H9 (cell line): Measurements from ENCODE around the gene ATXN10. TPM values are rescaled to one million over a fixed set of nuclear protein-coding genes. Genes with fewer than 3 reads are reported as not detected.

Source experiments
- DNase-seq: peaks from one replicate; pipeline ENCODE4 v3.0.0-alpha.2; 2017
- H2AFZ ChIP-seq: one replicate; pipeline ENCODE4 v1.6.1; 2013; ENCODE audit warnings: mild to moderate bottlenecking, low read length, control low read depth, moderate library complexity
- H2AK5ac ChIP-seq: 2 replicates; pipeline ENCODE4 v1.6.1; 2013; ENCODE audit warnings: low read length, control low read depth, mixed read lengths; ENCODE audit not compliant: insufficient read length
- H2BK120ac ChIP-seq: one replicate; pipeline ENCODE4 v1.6.1; 2013; ENCODE audit warnings: low read depth, mild to moderate bottlenecking, low read length, control low read depth, inconsistent platforms; ENCODE audit not compliant: poor library complexity, severe bottlenecking
- H2BK12ac ChIP-seq: 2 replicates; pipeline ENCODE4 v1.6.1; 2013; ENCODE audit warnings: low read length, control low read depth, mixed read lengths, low read depth; ENCODE audit not compliant: insufficient read length
- H2BK15ac ChIP-seq: 2 replicates; pipeline ENCODE4 v1.6.1; 2013; ENCODE audit warnings: low read depth, low read length, control low read depth
- H2BK20ac ChIP-seq: one replicate; pipeline ENCODE4 v1.6.1; 2013; ENCODE audit warnings: low read depth, mild to moderate bottlenecking, low read length, control low read depth, inconsistent platforms; ENCODE audit not compliant: poor library complexity, severe bottlenecking
- H2BK5ac ChIP-seq: 2 replicates; pipeline ENCODE4 v1.6.1; 2013; ENCODE audit warnings: low read length, control low read depth, mixed read lengths; ENCODE audit not compliant: insufficient read length
- H3K14ac ChIP-seq: 2 replicates; pipeline ENCODE4 v1.6.1; 2013; ENCODE audit warnings: low read length, control low read depth; ENCODE audit not compliant: insufficient read depth
- H3K18ac ChIP-seq: 2 replicates; pipeline ENCODE4 v1.6.1; 2013; ENCODE audit warnings: low read depth, mild to moderate bottlenecking, mixed read lengths, low read length, control low read depth; ENCODE audit not compliant: insufficient read length
- H3K23ac ChIP-seq: 2 replicates; pipeline ENCODE4 v1.6.1; 2013; ENCODE audit warnings: low read length, control low read depth, mixed read lengths, low read depth; ENCODE audit not compliant: insufficient read length
- H3K23me2 ChIP-seq: 2 replicates; pipeline ENCODE4 v1.6.1; 2013; ENCODE audit warnings: low read depth, mild to moderate bottlenecking, mixed read lengths, low read length, control low read depth; ENCODE audit not compliant: insufficient read length, poor library complexity, severe bottlenecking
- H3K27ac ChIP-seq: 2 replicates; pipeline ENCODE4 v1.5.1; 2013; ENCODE audit warnings: low read length, control low read depth, mixed read lengths, low read depth; ENCODE audit not compliant: insufficient read length
- H3K27me3 ChIP-seq: 2 replicates; pipeline ENCODE4 v1.6.1; 2013; ENCODE audit warnings: low read length, control low read depth, inconsistent platforms; ENCODE audit not compliant: insufficient read depth
- H3K4ac ChIP-seq: 2 replicates; pipeline ENCODE4 v1.6.1; 2013; ENCODE audit warnings: low read depth, mild to moderate bottlenecking, control low read depth, inconsistent platforms, low read length, moderate library complexity
- H3K4me1 ChIP-seq: 2 replicates; pipeline ENCODE4 v1.6.1; 2013; ENCODE audit warnings: low read length, control low read depth, inconsistent platforms; ENCODE audit not compliant: insufficient read depth
- H3K4me2 ChIP-seq: 2 replicates; pipeline ENCODE4 v1.6.1; 2013; ENCODE audit warnings: low read length, control low read depth, mixed read lengths; ENCODE audit not compliant: insufficient read length, insufficient read depth
- H3K56ac ChIP-seq: 2 replicates; pipeline ENCODE4 v1.6.1; 2013; ENCODE audit warnings: low read depth, mild to moderate bottlenecking, mixed read lengths, low read length, control low read depth; ENCODE audit not compliant: insufficient read length
- H3K79me1 ChIP-seq: 2 replicates; pipeline ENCODE4 v1.6.1; 2013; ENCODE audit warnings: low read depth, mild to moderate bottlenecking, moderate library complexity, low read length, control low read depth, inconsistent platforms; ENCODE audit not compliant: insufficient read depth, poor library complexity, severe bottlenecking
- H3K79me2 ChIP-seq: 2 replicates; pipeline ENCODE4 v1.6.1; 2013; ENCODE audit warnings: low read length, control low read depth, inconsistent platforms; ENCODE audit not compliant: insufficient read depth
- H3K9ac ChIP-seq: 2 replicates; pipeline ENCODE4 v1.6.1; 2013; ENCODE audit warnings: low read length, control low read depth, mixed read lengths; ENCODE audit not compliant: insufficient read length; ENCODE audit errors: extremely low read depth
- H3K9me3 ChIP-seq: one replicate; pipeline ENCODE4 v1.6.1; 2013; ENCODE audit warnings: low read depth, low read length, inconsistent platforms; ENCODE audit not compliant: control insufficient read depth
- H3T11ph ChIP-seq: one replicate; pipeline ENCODE4 v1.6.1; 2013; ENCODE audit warnings: mild to moderate bottlenecking, low read length, control low read depth, inconsistent platforms
- H4K20me1 ChIP-seq: one replicate; pipeline ENCODE4 v1.6.1; 2013; ENCODE audit not compliant: control insufficient read depth, insufficient read length, insufficient read depth
- H4K5ac ChIP-seq: 2 replicates; pipeline ENCODE4 v1.6.1; 2013; ENCODE audit warnings: low read depth, mild to moderate bottlenecking, mixed read lengths, low read length, control low read depth; ENCODE audit not compliant: insufficient read length
- H4K8ac ChIP-seq: replicated peaks from 2 replicates; pipeline ENCODE4 v1.6.1; 2013; ENCODE audit warnings: low read length, control low read depth, mixed read lengths, low read depth; ENCODE audit not compliant: insufficient read length
- H4K91ac ChIP-seq: 2 replicates; pipeline ENCODE4 v1.6.1; 2013; ENCODE audit warnings: low read depth, mild to moderate bottlenecking, moderate library complexity, mixed read lengths, low read length, control low read depth; ENCODE audit not compliant: insufficient read length
- H3K27ac Mint-ChIP-seq, 3 experiments: 2 replicates in 2 of 3; 3 replicates in 1 of 3; pipeline ENCODE4 v1.8.0; 2020 to 2021; ENCODE audit warnings: mixed read lengths in 3 of 3, mild to moderate bottlenecking in 1 of 3, moderate library complexity in 1 of 3
- H3K27me3 Mint-ChIP-seq: 2 replicates; pipeline ENCODE4 v1.8.0; 2021; ENCODE audit warnings: low read depth, mild to moderate bottlenecking, moderate library complexity, mixed read lengths
- H3K36me3 Mint-ChIP-seq, 3 experiments: 2 replicates in 2 of 3; 3 replicates in 1 of 3; pipeline ENCODE4 v1.8.0; 2020 to 2021; ENCODE audit warnings: low read depth in 3 of 3, mixed read lengths in 3 of 3; ENCODE audit not compliant: insufficient read depth in 1 of 3
- H3K4me1 Mint-ChIP-seq, 2 experiments: 2 replicates each; pipeline ENCODE4 v1.8.0; 2020; ENCODE audit warnings: mixed read lengths in 2 of 2
- H3K4me3 Mint-ChIP-seq, 2 experiments: 2 replicates in 1 of 2; 3 replicates in 1 of 2; pipeline ENCODE4 v1.8.0; 2020 to 2021; ENCODE audit warnings: mild to moderate bottlenecking in 2 of 2, mixed read lengths in 2 of 2, moderate library complexity in 1 of 2
- H3K9me3 Mint-ChIP-seq, 2 experiments: 2 replicates in 1 of 2; 3 replicates in 1 of 2; pipeline ENCODE4 v1.8.0; 2020; ENCODE audit warnings: mild to moderate bottlenecking in 2 of 2, mixed read lengths in 2 of 2, moderate library complexity in 1 of 2
- WGBS: extraction: QIAGEN DNeasy Blood & Tissue Kit; methylation state at CpG from one replicate; pipeline ENCODE4 v1.1.7; 2013; ENCODE audit warnings: missing lambda C conversion rate, low lambda C conversion rate, mixed read lengths; ENCODE audit not compliant: insufficient read length; ENCODE audit errors: extremely low coverage; 5-methylcytosine and 5-hydroxymethylcytosine counted together
- total RNA-seq: library from RNA; stranded (reverse); gene quantifications from 2 replicates; pipeline ENCODE4 v1.2.1, GENCODE V29; 2021
- TF ChIP-seq, protein P1 (sequence below): fragments of 200-600 bp; sonication (generic); conservative IDR thresholded peaks from 3 replicates; pipeline ENCODE4 v1.8.0; 2021; ENCODE audit warnings: antibody characterized with exemption, mild to moderate bottlenecking

The ATXN10 gene
- total RNA-seq, 1 experiment from 2014 or later, result 210 TPM

DNA sequence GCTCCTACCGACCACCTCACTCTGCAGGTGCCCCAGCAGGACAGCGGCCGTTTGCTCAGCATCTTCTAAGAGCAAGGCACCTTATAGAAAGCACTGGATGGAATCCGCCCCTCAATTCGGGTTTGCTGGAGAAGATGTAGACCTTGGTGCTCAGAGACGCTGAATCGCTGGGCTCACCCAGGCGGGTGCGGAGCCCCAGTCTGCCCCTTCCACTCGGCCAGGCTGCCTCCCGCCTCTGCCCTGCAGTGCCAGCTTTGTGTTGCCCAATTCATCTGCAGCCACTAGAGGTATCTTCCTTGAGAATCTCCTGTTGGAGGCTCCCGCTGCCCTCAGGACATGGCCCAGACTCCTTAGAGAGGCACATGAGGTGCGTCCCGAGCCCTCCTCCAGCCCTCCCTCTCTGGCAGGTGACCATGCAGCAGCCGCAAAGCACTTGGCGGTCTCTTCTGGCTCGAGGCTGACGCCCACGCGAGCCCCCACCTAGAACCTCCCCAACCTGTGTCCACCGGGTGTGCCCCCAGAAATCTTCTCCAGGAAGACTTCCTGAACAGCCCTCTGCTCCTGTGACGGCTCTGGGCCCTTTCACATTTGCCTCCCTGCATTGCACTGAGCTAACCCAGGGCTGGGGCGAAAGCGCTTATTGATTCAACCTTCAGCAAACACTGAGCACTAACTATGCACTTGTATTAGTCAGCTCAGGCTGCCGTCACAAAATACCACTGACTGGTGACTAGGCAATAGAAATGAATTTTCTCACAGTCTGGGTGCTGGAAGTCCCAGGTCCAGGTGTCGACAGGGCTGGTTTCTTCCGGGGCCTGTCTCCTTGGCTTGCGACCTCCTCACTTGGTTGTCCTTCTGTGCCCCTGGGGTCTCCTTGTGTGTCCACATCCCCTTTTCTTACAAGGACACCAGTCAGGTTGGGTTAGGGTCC, 187.9 kb downstream of the ATXN10 start:
- no peak overlapping the region for H4K8ac ChIP-seq
- no peak overlapping the region for H3K4me3 Mint-ChIP-seq
- H3K4ac ChIP-seq, result no peak overlapping the region
- no peak overlapping the region for H2BK15ac ChIP-seq
- H3K27ac Mint-ChIP-seq, result no peak overlapping the region
- H3K4me2 ChIP-seq, result no peak overlapping the region
- no peak overlapping the region for H3K56ac ChIP-seq
- H3K27me3 Mint-ChIP-seq, result peaks cover 30% of the 10 kb centered on the region
- H3K23me2 ChIP-seq, result no peaks in the 10 kb centered on the region
- H2BK12ac ChIP-seq, result no peak overlapping the region
- no peak overlapping the region for H2BK20ac ChIP-seq
- no CpG with 5 or more reads among the region's 28 CpGs for WGBS
- no peak overlapping the region for H3T11ph ChIP-seq
- H3K14ac ChIP-seq, result no peak overlapping the region
- H2AK5ac ChIP-seq, result no peak overlapping the region
- H4K91ac ChIP-seq, result no peak overlapping the region
- H3K18ac ChIP-seq, result no peak overlapping the region
- H3K79me1 ChIP-seq, result no peaks in the 10 kb centered on the region
- no peak overlapping the region for H3K23ac ChIP-seq
- no peak overlapping the region for H2AFZ ChIP-seq
- TF ChIP-seq, protein P1, sequence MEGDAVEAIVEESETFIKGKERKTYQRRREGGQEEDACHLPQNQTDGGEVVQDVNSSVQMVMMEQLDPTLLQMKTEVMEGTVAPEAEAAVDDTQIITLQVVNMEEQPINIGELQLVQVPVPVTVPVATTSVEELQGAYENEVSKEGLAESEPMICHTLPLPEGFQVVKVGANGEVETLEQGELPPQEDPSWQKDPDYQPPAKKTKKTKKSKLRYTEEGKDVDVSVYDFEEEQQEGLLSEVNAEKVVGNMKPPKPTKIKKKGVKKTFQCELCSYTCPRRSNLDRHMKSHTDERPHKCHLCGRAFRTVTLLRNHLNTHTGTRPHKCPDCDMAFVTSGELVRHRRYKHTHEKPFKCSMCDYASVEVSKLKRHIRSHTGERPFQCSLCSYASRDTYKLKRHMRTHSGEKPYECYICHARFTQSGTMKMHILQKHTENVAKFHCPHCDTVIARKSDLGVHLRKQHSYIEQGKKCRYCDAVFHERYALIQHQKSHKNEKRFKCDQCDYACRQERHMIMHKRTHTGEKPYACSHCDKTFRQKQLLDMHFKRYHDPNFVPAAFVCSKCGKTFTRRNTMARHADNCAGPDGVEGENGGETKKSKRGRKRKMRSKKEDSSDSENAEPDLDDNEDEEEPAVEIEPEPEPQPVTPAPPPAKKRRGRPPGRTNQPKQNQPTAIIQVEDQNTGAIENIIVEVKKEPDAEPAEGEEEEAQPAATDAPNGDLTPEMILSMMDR, result no peak
- H2BK5ac ChIP-seq, result no peak overlapping the region
- no peak overlapping the region for H4K5ac ChIP-seq
- peaks cover 2 to 10% (median 5%) of the 10 kb centered on the region in 3 experiments; a peak in 5 of 7 replicates for H3K36me3 Mint-ChIP-seq
- H3K9me3 ChIP-seq, result no peaks in the 10 kb centered on the region
- no peaks in the 10 kb centered on the region; a peak in 1 of 5 replicates for H3K9me3 Mint-ChIP-seq
- no peak for DNase-seq
- peaks cover 7 to 11% of the 10 kb centered on the region in 2 experiments for H3K4me1 Mint-ChIP-seq
- no peaks in the 10 kb centered on the region for H3K79me2 ChIP-seq
- no peaks in the 10 kb centered on the region for H3K27me3 ChIP-seq
- H3K4me1 ChIP-seq, result no peaks in the 10 kb centered on the region
- no peak overlapping the region for H3K27ac ChIP-seq
- no peak overlapping the region for H3K9ac ChIP-seq
- H4K20me1 ChIP-seq, result no peaks in the 10 kb centered on the region
- H2BK120ac ChIP-seq, result no peak overlapping the region
